Measurements from ENCODE around the gene HELZ.

- TF ChIP-seq YY1 (IDR thresholded peaks at IDR 0.05; ENCODE audit: insufficient read depth, insufficient read length) (no peak), ZNF274 (IDR thresholded peaks at IDR 0.05; ENCODE audit: low read depth, low read length) (no peak), SUZ12 (IDR thresholded peaks at IDR 0.05; ENCODE audit: extremely low read depth, insufficient read depth, insufficient read length) (no peak)
Measured at GRCh38 chr17:67133161-67133560, 111.8 kb downstream of the HELZ start.

All from NT2/D1 (cell line).